ENCODE results near the gene HEXIM2.
"Not testable (repeated sequence)": the region's sequence is repeated elsewhere in the genome, so short reads cannot be mapped to it uniquely, and the experiment has no call there.

HEXIM2 gene

GRCh38 chr17:45168991-45169752, 7.5 kb downstream of the HEXIM2 start:
- FAIRE-seq (no peak), DNase-seq (ENCODE audit: low spot score) (no peak)

DNA sequence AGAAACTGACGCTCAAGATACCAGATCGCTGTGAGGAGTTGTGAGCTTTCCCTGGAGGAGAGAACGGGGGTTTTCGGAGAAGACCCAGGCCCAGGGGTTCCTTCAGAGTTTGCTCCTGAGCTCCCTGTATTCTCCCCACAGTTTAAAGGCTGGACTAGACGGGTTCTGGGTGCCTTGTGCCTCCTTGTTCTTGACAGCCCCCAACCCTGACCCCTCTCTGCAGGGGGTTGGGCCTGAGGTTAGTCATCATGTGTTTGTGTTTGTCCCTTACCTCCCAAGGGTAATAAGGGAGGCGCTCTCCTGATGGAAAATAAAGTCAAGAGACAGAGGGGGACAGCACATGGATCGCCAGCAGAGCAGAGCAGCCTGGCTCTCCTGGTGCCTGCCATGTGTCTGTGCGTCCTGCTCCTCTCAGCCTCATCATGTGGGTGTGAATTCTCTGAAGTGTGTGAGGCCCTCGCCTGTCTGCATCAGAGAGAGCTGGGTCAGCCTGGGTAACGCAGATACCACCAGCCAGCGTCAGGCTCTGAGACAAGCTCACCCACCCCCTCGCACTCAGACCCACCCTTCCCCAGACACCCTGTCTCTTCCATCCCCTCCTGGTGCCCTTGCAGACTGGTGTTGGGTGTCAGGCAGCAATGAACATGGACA, 8.7 kb downstream of the HEXIM2 start:
- FAIRE-seq = no peak
- no peak for DNase-seq (ENCODE audit: low spot score)

DNA sequence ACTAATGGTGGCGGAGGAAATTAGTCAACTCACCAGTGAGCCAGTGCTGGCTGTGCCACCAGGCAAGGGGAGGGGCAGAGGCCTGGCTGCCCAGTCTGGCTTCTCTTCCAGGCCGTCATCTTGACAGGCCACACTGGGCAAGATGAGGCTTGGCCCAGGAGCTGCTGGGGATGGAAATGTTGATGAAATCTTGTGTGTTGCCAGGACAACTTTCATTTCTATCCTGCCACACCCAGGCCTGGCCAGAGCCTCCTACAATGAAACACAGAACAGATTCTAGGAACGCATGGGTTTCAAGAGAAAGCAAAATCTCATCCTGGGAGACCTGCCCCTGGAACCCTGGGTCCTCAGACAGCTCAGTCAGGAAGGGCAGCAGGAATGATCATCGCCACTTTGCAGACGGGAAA, 9.3 kb downstream of the HEXIM2 start:
- FAIRE-seq = peak; percentile 44
- peak; percentile 60 for DNase-seq (ENCODE audit: low spot score)

DNA sequence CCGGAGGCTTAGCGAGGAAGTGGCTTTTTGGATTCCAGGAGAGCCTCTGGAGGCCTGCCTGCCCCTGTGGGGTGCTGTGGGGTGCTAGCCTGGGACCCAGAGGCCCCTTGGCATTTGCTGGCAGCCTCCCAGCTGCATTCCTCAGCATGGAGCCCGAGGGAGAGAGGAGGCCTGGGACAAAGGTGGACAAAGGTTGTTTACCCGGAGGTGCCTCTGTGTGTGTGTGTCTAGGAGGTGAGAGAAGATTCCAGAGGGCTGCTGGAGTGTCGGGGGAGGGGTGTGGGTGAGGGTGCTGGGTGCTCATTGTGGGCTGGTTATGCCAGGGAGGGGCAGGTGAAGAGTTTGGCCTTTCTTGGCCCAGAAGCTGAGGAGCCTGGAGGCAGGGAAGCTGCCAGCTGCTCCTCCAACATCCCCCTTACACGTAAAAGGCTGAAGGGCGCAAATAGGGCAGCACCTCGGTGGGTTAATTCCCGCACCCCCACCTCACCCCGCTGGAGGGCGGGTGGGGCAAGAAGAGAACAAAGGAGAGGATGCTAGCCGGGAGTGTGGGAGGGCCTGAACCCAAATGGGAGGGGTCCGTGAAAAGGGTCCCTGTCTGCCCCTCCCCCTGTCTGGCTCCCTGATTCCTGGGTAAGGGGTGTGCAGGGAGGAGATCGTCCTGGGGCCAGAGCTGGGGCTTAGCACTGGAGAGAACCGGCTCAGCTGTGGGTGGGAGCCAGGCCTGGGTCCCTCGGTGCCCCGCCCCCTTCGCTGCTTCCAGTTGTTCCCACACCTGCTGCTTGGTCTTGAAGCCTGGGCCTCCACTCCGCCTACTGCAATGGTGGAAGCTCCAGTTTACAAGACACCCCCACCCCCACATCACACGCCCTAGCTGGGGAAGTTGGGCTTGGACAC, 9.9 kb downstream of the HEXIM2 start:
- peak; percentile 56 for DNase-seq (ENCODE audit: low spot score)
- no peak for FAIRE-seq

- FAIRE-seq = no peak
- no peak for DNase-seq (ENCODE audit: low spot score)
These were observed 10.5 kb downstream of the HEXIM2 start for GRCh38 chr17:45172232-45172540.

- peak; percentile 99 for FAIRE-seq
- DNase-seq (ENCODE audit: low spot score) = peak; percentile 87
These were observed 11.0 kb downstream of the HEXIM2 start for GRCh38 chr17:45172541-45173286.

GRCh38 chr17:45175759-45176115, 14.1 kb downstream of the HEXIM2 start:
- no peak for FAIRE-seq
- no peak for DNase-seq (ENCODE audit: low spot score)

DNA sequence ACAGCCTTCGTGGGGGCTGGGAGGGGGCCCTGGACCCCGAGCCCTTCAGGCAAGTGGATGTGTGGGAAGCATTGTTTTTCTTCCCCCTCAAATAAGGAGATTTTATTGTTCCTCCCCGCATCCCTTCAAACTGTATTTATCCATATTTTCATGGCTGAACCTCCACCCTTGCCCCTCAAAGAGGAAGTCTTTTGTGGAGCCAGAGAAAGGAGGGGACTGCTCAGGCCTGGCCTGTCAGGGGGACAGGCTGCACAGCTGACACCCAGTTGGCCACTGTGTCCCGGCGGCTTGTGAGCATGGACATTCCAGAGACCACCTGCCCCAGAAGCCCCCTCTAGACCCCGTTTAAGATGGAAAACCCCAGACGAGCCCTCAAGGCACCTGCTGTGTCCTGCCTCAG, 15.9 kb downstream of the HEXIM2 start:
- FAIRE-seq = no peak
- DNase-seq (ENCODE audit: low spot score) = no peak

DNA sequence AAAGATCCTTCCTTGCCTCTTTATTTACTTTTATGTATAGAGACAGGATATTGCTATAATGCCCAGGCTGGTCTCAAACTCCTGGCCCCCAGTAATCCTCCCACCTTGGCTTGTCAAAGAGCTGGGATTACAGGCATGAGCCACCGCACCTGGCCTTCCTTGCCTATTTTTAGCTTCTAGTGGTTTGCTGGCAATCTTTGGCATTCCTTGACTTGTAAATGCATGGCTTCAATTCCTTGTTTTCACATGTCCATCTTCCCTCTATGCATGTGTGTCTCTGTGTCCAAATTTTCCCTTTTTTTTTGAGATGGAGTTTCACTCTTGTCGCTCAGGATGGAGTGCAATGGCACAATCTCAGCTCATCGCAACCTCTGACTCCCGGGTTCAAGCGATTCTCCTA, 22.5 kb downstream of the HEXIM2 start:
- FAIRE-seq = no peak

DNA sequence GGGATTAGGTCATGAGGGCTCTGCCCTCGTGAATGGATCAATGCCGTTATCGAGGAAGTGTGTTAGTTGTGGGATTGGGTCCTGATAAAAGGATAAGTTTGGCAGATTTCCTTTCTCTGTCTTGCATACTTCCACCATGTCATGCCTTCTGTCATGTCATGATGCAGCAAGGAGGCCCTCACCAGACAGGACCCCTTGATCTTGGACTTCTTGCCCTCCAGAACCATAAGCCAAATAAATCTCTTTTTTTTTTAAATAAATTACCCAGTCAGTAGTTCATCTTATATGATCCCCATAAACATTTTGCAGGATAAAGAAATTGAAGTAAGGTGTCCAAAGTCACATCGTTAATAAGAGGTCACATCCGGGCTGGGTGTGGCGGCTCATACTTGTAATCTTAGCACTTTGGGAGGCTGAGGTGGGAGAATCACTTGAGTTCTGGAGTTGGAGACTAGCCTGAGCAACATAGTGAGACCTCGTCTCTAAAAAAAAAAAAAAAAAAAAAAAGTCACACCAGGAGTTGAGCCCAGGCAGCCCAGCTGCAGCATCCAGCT, 25.2 kb downstream of the HEXIM2 start:
- DNase-seq (ENCODE audit: low spot score) (no peak), FAIRE-seq (no peak)

More for the DNA sequence above, 22.5 kb downstream of the HEXIM2 start:
- DNase-seq (ENCODE audit: low spot score) = no peak

GRCh38 chr17:45189009-45189408, 27.3 kb downstream of the HEXIM2 start:
- DNase-seq (ENCODE audit: low spot score) = no peak
- no peak for FAIRE-seq

GRCh38 chr17:45190503-45191255, 29.0 kb downstream of the HEXIM2 start:
- no peak for DNase-seq (ENCODE audit: low spot score)
- FAIRE-seq = no peak

- FAIRE-seq = no peak
These were observed 33.7 kb downstream of the HEXIM2 start for GRCh38 chr17:45195424-45195823.

GRCh38 chr17:45197108-45197507, 35.4 kb downstream of the HEXIM2 start:
- DNase-seq (ENCODE audit: low spot score) (no peak), FAIRE-seq (no peak)

More at GRCh38 chr17:45195424-45195823, 33.7 kb downstream of the HEXIM2 start:
- no peak for DNase-seq (ENCODE audit: low spot score)

DNA sequence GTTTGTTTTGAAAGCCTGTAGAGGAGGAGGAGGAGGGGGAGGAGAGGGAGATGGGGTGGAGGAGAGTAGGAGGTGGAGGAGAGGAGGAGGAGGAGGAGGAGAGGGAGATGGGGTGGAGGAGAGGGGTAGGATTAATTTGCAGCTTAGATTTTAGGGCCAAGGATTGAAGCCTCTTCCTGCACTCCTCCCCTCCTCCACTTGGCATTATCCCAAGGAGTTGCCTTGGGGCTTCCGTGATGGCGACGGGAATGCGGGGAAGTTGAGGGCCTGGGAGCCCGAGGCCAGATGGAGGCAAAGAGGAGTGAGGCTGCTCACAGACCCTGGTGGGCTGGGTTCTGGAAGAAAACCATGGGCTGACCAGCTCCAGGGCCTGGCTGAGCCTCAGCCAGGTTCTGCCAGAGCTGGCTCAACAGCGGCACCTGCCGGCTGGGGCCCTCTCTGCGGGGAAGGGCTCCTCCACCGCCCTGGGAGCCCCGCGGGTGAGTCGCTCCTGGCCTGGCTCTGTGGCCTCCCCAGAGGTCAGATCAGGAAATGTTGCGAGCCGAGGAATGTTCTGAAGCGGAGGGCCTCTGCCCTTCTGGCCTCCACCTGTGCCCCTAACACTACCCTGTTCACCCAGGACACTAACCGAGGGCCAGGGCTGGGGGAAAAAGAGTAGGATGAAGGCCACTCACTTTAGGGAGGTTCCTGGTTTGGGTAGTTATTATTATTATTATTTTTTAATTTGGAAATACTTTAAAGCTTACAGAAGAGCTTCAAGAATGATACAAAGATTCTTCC, 36.1 kb downstream of the HEXIM2 start:
- FAIRE-seq (no peak), DNase-seq (ENCODE audit: low spot score) (peak; percentile 95)

GRCh38 chr17:45200701-45201100, 39.0 kb downstream of the HEXIM2 start:
- FAIRE-seq (no peak), DNase-seq (ENCODE audit: low spot score) (no peak)

DNA sequence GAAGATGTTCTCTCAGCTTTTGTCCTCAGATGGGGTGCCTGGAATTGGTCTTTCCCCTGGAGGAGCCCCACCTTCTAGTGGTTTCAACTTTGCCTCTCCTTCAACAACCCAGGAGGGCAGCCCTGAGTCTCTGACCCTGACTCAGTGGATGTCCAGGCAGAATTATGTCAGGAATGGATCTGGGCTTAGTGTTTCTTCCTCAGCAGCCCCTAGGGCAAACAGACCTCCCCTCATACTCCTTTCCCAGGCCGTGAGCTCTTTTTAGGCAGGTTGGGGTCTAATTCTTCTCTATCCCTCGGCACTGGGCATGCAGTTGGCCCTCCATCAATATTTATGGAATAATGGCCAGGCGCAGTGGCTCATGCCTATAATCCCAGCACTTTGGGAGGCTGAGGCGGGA, 39.8 kb downstream of the HEXIM2 start:
- no peak for FAIRE-seq
- DNase-seq (ENCODE audit: low spot score) = no peak

DNA sequence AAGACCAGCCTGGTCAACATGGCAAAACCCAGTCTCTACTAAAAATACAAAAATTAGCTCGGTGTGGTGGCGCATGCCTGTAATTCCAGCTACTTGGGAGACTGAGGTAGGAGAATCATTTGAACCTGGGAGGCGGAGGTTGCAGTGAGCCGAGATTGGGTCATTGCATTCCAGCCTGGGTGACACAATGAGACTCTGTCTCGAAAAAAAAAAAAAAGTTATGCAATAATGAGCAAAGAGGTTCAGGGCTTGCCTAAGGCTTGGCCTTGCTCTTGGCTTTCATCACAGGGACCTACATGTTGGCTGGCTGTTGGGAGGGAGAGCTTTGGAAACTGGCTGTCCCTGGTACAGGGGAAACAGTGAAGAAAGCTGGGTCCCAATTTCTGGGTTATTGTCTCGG, 40.2 kb downstream of the HEXIM2 start:
- DNase-seq (ENCODE audit: low spot score); FAIRE-seq: not testable (repeated sequence)

GRCh38 chr17:45218895-45219661, 57.4 kb downstream of the HEXIM2 start:
- peak; percentile 80 for DNase-seq (ENCODE audit: low spot score)
- FAIRE-seq = peak; percentile 94
